Chondrocyte (in vitro differentiated cells): Measurements from ENCODE around the gene ANO4. TPM values are rescaled to one million over a fixed set of nuclear protein-coding genes. Genes with fewer than 3 reads are reported as not detected.

Experiments used
- DNase-seq: peaks from one replicate; pipeline ENCODE4 v3.0.0; 2021; ENCODE audit warnings: mixed read lengths, low spot score
- H3K27ac Mint-ChIP-seq: one replicate; pipeline ENCODE4 v1.8.0; 2021; ENCODE audit warnings: mild to moderate bottlenecking, moderate library complexity, mixed read lengths; ENCODE audit not compliant: unreplicated experiment
- H3K27me3 Mint-ChIP-seq: 2 replicates; pipeline ENCODE4 v1.8.0; 2021; ENCODE audit warnings: low read depth, mixed read lengths
- H3K36me3 Mint-ChIP-seq: 2 replicates; pipeline ENCODE4 v1.8.0; 2021; ENCODE audit warnings: low read depth, mixed read lengths
- H3K4me1 Mint-ChIP-seq: 2 replicates; pipeline ENCODE4 v1.8.0; 2021; ENCODE audit warnings: low read depth, mild to moderate bottlenecking, mixed read lengths
- H3K4me3 Mint-ChIP-seq: one replicate; pipeline ENCODE4 v1.8.0; 2021; ENCODE audit warnings: mild to moderate bottlenecking, moderate library complexity, mixed read lengths; ENCODE audit not compliant: unreplicated experiment
- H3K9me3 Mint-ChIP-seq: 2 replicates; pipeline ENCODE4 v1.8.0; 2021; ENCODE audit warnings: low read depth, mixed read lengths
- CTCF ChIP-seq: fragments of 200-600 bp; sonication (generic); IDR thresholded peaks from 2 replicates; pipeline ENCODE4 v1.5.0; 2021; ENCODE audit warnings: antibody characterized with exemption, mild to moderate bottlenecking, moderate library complexity
- total RNA-seq: library from RNA; stranded (reverse); gene quantifications from 3 replicates; pipeline ENCODE4 v1.2.1, GENCODE V29; 2021

The ANO4 gene
- total RNA-seq, 1 donor from 2014 or later = 9.2 TPM

DNA sequence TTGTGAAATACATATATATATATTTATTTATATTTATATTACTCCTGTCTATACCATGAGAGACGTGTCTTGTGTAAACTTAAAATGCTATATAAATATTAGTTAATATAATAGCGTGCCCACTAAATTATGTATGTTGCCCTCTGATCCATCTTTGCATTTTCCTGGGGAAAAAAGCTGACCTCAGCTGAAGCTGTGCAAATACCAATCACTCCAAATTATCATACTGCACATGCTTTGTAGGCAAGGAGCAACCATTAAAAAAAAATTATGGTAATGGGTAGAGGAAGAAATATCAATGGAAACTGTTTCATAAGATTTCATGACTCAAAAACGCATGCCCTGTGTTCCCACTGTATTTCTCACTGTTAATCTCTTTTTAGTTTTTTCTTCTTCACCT lies 179.8 kb downstream of the ANO4 start:
- Mint-ChIP-seq H3K4me3 (no peak overlapping the region), H3K4me1 (no peaks in the 10 kb centered on the region), H3K9me3 (peaks cover 3% of the 10 kb centered on the region), H3K27ac (no peak overlapping the region), H3K36me3 (peaks cover 2% of the 10 kb centered on the region), H3K27me3 (no peaks in the 10 kb centered on the region)
- no peak for TF ChIP-seq CTCF
- no peak for DNase-seq

DNA sequence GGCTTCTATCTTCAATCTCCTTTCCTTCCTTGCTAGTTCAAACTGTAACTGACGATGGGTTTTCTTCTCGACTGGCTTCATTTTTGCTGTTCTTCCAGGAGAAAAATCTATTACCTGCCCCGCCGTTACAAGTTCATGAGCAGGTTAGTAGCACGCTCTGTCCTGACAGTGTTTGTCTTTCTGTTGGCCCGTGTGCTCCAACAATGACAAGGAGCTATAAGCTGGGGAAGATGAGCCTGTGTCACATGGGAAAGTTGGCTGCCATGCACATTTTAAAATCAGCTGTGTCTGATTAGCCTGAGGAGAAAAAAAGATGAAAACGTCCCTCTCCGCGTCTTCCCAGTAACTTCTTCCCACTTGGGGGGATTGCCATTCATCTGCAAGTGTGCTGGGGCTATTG lies 180.2 kb downstream of the ANO4 start:
- Mint-ChIP-seq H3K36me3 (peaks cover 2% of the 10 kb centered on the region), H3K27ac (no peak overlapping the region), H3K4me3 (no peak overlapping the region), H3K27me3 (no peaks in the 10 kb centered on the region), H3K9me3 (peaks cover 3% of the 10 kb centered on the region), H3K4me1 (no peaks in the 10 kb centered on the region)
- no peak for TF ChIP-seq CTCF
- no peak for DNase-seq

DNA sequence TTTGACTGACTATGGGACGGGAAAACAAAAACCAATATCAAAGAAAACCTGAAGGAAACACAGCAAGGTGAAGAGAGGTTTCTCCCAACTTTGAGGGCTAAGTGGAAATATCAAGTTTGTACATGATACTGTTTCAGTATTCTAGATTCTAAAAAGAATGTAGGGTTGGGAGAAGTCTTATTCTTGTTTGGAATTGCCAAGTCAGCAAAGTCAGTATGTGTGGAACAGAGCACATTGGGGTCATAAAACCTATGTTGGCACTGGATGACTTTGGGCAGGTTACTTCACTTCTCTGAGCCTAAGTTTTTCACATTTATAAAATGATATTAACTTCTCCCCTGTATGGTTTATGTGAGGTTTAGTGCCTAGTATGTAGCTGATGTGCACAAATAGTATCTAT lies 182.2 kb downstream of the ANO4 start:
- no peak overlapping the region for H3K27ac Mint-ChIP-seq
- H3K27me3 Mint-ChIP-seq = no peaks in the 10 kb centered on the region
- H3K36me3 Mint-ChIP-seq = peaks cover 2% of the 10 kb centered on the region
- no peak overlapping the region for H3K4me3 Mint-ChIP-seq
- no peak for TF ChIP-seq CTCF
- peaks cover 3% of the 10 kb centered on the region for H3K9me3 Mint-ChIP-seq
- DNase-seq = no peak
- no peaks in the 10 kb centered on the region for H3K4me1 Mint-ChIP-seq

- Mint-ChIP-seq H3K9me3 (peaks cover 3% of the 10 kb centered on the region), H3K4me1 (no peaks in the 10 kb centered on the region), H3K27ac (no peak overlapping the region), H3K4me3 (no peak overlapping the region), H3K27me3 (no peaks in the 10 kb centered on the region), H3K36me3 (peaks cover 2% of the 10 kb centered on the region)
- no peak for TF ChIP-seq CTCF
- no peak for DNase-seq
These were observed 186.3 kb downstream of the ANO4 start for GRCh38 chr12:100980856-100981255.

DNA sequence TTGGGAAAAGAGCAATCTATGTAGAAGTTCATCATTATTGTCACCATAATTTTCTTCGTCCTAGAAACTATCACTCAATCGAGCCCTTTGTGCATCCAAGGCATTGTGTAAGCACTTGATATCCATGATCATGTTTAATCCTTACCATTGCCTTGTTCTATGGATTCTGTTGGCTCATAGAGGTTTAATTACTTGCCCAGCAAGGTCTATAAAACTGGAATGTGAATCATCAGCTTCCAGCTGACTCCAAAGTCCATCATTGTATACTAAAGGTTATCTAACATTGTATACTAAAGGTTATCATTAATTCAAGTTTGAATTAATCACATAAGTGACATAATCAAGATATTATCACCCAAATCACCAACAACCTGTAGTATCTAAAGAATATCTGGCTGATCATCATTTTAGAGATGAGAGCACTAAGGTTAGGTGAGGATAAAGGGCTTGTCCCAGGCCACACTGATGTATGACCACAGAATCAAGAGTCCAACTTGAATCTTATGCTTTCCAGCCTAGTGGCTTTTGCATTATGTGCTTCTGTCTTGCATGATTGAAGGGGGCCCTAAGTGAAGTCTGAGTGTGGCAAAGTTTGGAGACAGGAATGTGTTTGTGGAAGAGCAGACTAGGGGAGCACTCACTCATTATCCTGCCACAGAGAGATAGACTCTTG lies 188.1 kb downstream of the ANO4 start:
- H3K4me1 Mint-ChIP-seq = peaks cover 15% of the 10 kb centered on the region
- H3K9me3 Mint-ChIP-seq = no peaks in the 10 kb centered on the region
- H3K27ac Mint-ChIP-seq = no peak overlapping the region
- H3K27me3 Mint-ChIP-seq = no peaks in the 10 kb centered on the region
- no peaks in the 10 kb centered on the region for H3K36me3 Mint-ChIP-seq
- DNase-seq = no peak
- no peak for TF ChIP-seq CTCF
- H3K4me3 Mint-ChIP-seq = no peak overlapping the region
